PFSK-1 (cell line): ENCODE results near the gene GABARAP. TPM values are rescaled to one million over a fixed set of nuclear protein-coding genes. Genes with fewer than 3 reads are reported as not detected.

Experiments
- FOXP2 ChIP-seq: optimal IDR thresholded peaks from 2 replicates; pipeline ENCODE3; 2011; ENCODE audit warnings: borderline replicate concordance, control low read depth, inconsistent platforms; ENCODE audit not compliant: insufficient read depth; ENCODE audit errors: extremely low read length, extremely low read depth
- POLR2AphosphoS5 ChIP-seq: IDR thresholded peaks from 2 replicates; pipeline ENCODE4 v1.6.1; 2012; ENCODE audit warnings: low read depth, mild to moderate bottlenecking, control low read depth, low read length, moderate library complexity
- REST ChIP-seq, 2 experiments: IDR thresholded peaks; 2 replicates each; pipeline versions ENCODE4 v1.6.1 to v1.8.0; 2011 to 2012; ENCODE audit warnings: low read depth in 2 of 2, low read length in 2 of 2, control low read depth in 1 of 2, inconsistent platforms in 1 of 2, mild to moderate bottlenecking in 1 of 2, moderate library complexity in 1 of 2; ENCODE audit not compliant: insufficient read depth in 1 of 2
- SIN3A ChIP-seq: IDR thresholded peaks from 2 replicates; pipeline ENCODE4 v1.6.1; 2012; ENCODE audit warnings: mild to moderate bottlenecking, low read length, moderate library complexity, borderline replicate concordance; ENCODE audit not compliant: insufficient read depth
- TAF1 ChIP-seq: IDR thresholded peaks from 2 replicates; pipeline ENCODE4 v1.6.1; 2012; ENCODE audit warnings: low read length, control low read depth, borderline replicate concordance; ENCODE audit not compliant: insufficient read depth
- polyA plus RNA-seq: library from polyadenylated mRNA; unstranded; fragments of >200 nt; gene quantifications from one replicate; pipeline ENCODE4 v1.2.1, GENCODE V29; 2012; ENCODE audit warnings: low read depth, missing spikeins; ENCODE audit not compliant: insufficient read length

Gene GABARAP
- 175 TPM for polyA plus RNA-seq

- peak; percentile 38; the same call in 1 of the 2 replicates for TF ChIP-seq TAF1
- no peak for TF ChIP-seq POLR2AphosphoS5
- peak; percentile 78; the same call in 1 of the 2 replicates for TF ChIP-seq SIN3A
- no peak for TF ChIP-seq FOXP2
- TF ChIP-seq REST (IDR thresholded peaks at IDR 0.05; ENCODE audit: insufficient read depth in 1 of 2, low read depth in 2 of 2, low read length in 2 of 2): peak; percentile 7 to 63; a peak in 2 of 4 replicates
Measured at GRCh38 chr17:7241783-7242716, at the start of gene GABARAP. TSS of gene GABARAP (minus strand) at chr17:7242449. CDS start at chr17:7242330, 119 bp downstream.

- TF ChIP-seq POLR2AphosphoS5: no peak
- no peak for TF ChIP-seq REST (IDR thresholded peaks at IDR 0.05; ENCODE audit: insufficient read depth in 1 of 2, low read depth in 2 of 2, low read length in 2 of 2)
- TF ChIP-seq TAF1: no peak
- no peak for TF ChIP-seq SIN3A
- TF ChIP-seq FOXP2: no peak
Measured at GRCh38 chr17:7290685-7291084, 48.4 kb upstream of the GABARAP start.

- TF ChIP-seq SIN3A (no peak), REST (IDR thresholded peaks at IDR 0.05; ENCODE audit: insufficient read depth in 1 of 2, low read depth in 2 of 2, low read length in 2 of 2) (no peak), TAF1 (no peak), FOXP2 (no peak), POLR2AphosphoS5 (no peak)
Measured at GRCh38 chr17:7290166-7290565, 47.9 kb upstream of the GABARAP start.

GRCh38 chr17:7289256-7290032 is 47.2 kb upstream of the GABARAP start:
- TF ChIP-seq REST (IDR thresholded peaks at IDR 0.05; ENCODE audit: insufficient read depth in 1 of 2, low read depth in 2 of 2, low read length in 2 of 2): no peak
- no peak for TF ChIP-seq TAF1
- TF ChIP-seq SIN3A: no peak
- TF ChIP-seq POLR2AphosphoS5: no peak
- TF ChIP-seq FOXP2: no peak
